Esophagus muscularis mucosa (tissue), 4 donors: Measurements from ENCODE around the gene CHML.

Experiments
- CTCF ChIP-seq, 3 experiments: fragments of 200-600 bp in 2 of 3; fragments of 450-650 bp in 1 of 3; sonication (generic) in 2 of 3; IDR thresholded peaks; one replicate each; pipeline ENCODE4 v1.5.1; 2017 to 2019; ENCODE audit warnings: antibody characterized with exemption in 3 of 3, mild to moderate bottlenecking in 2 of 3, moderate library complexity in 1 of 3
- EP300 ChIP-seq: sonication (generic); formaldehyde crosslinking; IDR thresholded peaks from one replicate; pipeline ENCODE4 v1.6.1; 2017; ENCODE audit warnings: antibody characterized with exemption
- POLR2A ChIP-seq: fragments of 450-650 bp; IDR thresholded peaks from one replicate; pipeline ENCODE4 v1.6.1; 2017; ENCODE audit warnings: antibody characterized with exemption, moderate library complexity, mild to moderate bottlenecking, low read depth
- POLR2AphosphoS5 ChIP-seq, 2 donors: sonication (generic); formaldehyde crosslinking; IDR thresholded peaks; one replicate each; pipeline ENCODE4 v1.6.1; 2017; ENCODE audit warnings: antibody characterized with exemption in 2 of 2

- TF ChIP-seq POLR2A (no peak), CTCF (IDR thresholded peaks at IDR 0.05) (no peak), EP300 (no peak), POLR2AphosphoS5 (IDR thresholded peaks at IDR 0.05) (no peak)
Observed at GRCh38 chr1:241591736-241592135, 48.4 kb downstream of the CHML start.
